WTC11 (cell line): ENCODE data around the gene OTULIN. TPM values are rescaled to one million over a fixed set of nuclear protein-coding genes. Genes with fewer than 3 reads are reported as not detected.

ENCODE experiments used
- ATAC-seq: fragments of 200-7000 bp; cut with Tn5 transposase; 2 replicates; pipeline ENCODE4 v1.10.0; 2021; ENCODE audit warnings: mild to moderate bottlenecking, moderate library complexity
- CTCF ChIA-PET: fragments of 300-600 bp; sonication (Branson Sonifier 250); formaldehyde crosslinking; loops from one replicate; lab custom pipeline; 2021; ENCODE audit warnings: antibody characterized with exemption; lab: Charles Lee
- POLR2A ChIA-PET: fragments of 350-600 bp; sonication (Branson Sonifier 250); formaldehyde crosslinking; loops from one replicate; lab custom pipeline; 2021; ENCODE audit warnings: antibody characterized with exemption; lab: Charles Lee
- DNase-seq: peaks from one replicate; pipeline ENCODE4 v3.0.0; 2021; ENCODE audit warnings: low spot score
- H3K27ac Mint-ChIP-seq: 2 replicates; pipeline ENCODE4 v1.8.0; 2021; ENCODE audit warnings: mixed read lengths
- H3K27me3 Mint-ChIP-seq: 2 replicates; pipeline ENCODE4 v1.8.0; 2021; ENCODE audit warnings: low read depth, mild to moderate bottlenecking, moderate library complexity, mixed read lengths
- H3K36me3 Mint-ChIP-seq: 2 replicates; pipeline ENCODE4 v1.8.0; 2021; ENCODE audit warnings: mixed read lengths
- H3K4me1 Mint-ChIP-seq: 2 replicates; pipeline ENCODE4 v1.8.0; 2022; ENCODE audit warnings: mixed read lengths
- H3K4me3 Mint-ChIP-seq: 2 replicates; pipeline ENCODE4 v1.8.0; 2021; ENCODE audit warnings: mild to moderate bottlenecking, moderate library complexity, mixed read lengths
- H3K9me3 Mint-ChIP-seq: 2 replicates; pipeline ENCODE4 v1.8.0; 2021; ENCODE audit warnings: mixed read lengths
- ATF3 ChIP-seq: sonication (generic); formaldehyde crosslinking; conservative IDR thresholded peaks from 2 replicates; pipeline ENCODE4 v1.8.1; 2022; ENCODE audit warnings: mild to moderate bottlenecking, missing genetic modification reagents
- CREB1 ChIP-seq: sonication (generic); formaldehyde crosslinking; IDR thresholded peaks from 2 replicates; pipeline ENCODE4 v1.8.0; 2023; ENCODE audit warnings: mild to moderate bottlenecking, missing genetic modification reagents
- CREM ChIP-seq: sonication (generic); formaldehyde crosslinking; IDR thresholded peaks from 2 replicates; pipeline ENCODE4 v1.8.1; 2022; ENCODE audit warnings: mild to moderate bottlenecking, missing genetic modification reagents, moderate library complexity
- E2F5 ChIP-seq: sonication (generic); formaldehyde crosslinking; IDR thresholded peaks from 2 replicates; pipeline ENCODE4 v1.8.1; 2022; ENCODE audit warnings: mild to moderate bottlenecking, moderate library complexity, missing genetic modification reagents
- ERG ChIP-seq: fragments of 250-450 bp; sonication (Bioruptor Pico); IDR thresholded peaks from 2 replicates; pipeline ENCODE4 v1.8.0; 2021; ENCODE audit warnings: mild to moderate bottlenecking
- FOXK1 ChIP-seq: sonication (generic); formaldehyde crosslinking; IDR thresholded peaks from 2 replicates; pipeline ENCODE4 v1.8.0; 2022; ENCODE audit warnings: mild to moderate bottlenecking, moderate library complexity, missing genetic modification reagents
- FOXP4 ChIP-seq: sonication (generic); formaldehyde crosslinking; IDR thresholded peaks from 2 replicates; pipeline ENCODE4 v1.8.0; 2022; ENCODE audit warnings: mild to moderate bottlenecking, missing genetic modification reagents
- GABPB1 ChIP-seq: sonication (generic); formaldehyde crosslinking; IDR thresholded peaks from 2 replicates; pipeline ENCODE4 v1.8.1; 2023; ENCODE audit warnings: mild to moderate bottlenecking, missing genetic modification reagents
- IRF2 ChIP-seq: sonication (generic); formaldehyde crosslinking; IDR thresholded peaks from 2 replicates; pipeline ENCODE4 v1.8.0; 2022; ENCODE audit warnings: low read depth, missing genetic modification reagents, borderline replicate concordance
- MAX ChIP-seq: sonication (generic); formaldehyde crosslinking; IDR thresholded peaks from 2 replicates; pipeline ENCODE4 v1.8.0; 2022; ENCODE audit warnings: mild to moderate bottlenecking, missing genetic modification reagents
- MLX ChIP-seq: sonication (generic); formaldehyde crosslinking; IDR thresholded peaks from 2 replicates; pipeline ENCODE4 v1.8.1; 2023; ENCODE audit warnings: mild to moderate bottlenecking, missing genetic modification reagents, moderate library complexity
- SMAD3 ChIP-seq: sonication (generic); formaldehyde crosslinking; IDR thresholded peaks from 2 replicates; pipeline ENCODE4 v1.8.0; 2022; ENCODE audit warnings: missing genetic modification reagents, mild to moderate bottlenecking, borderline replicate concordance
- SOX15 ChIP-seq: fragments of 250-450 bp; sonication (Bioruptor Pico); IDR thresholded peaks from 2 replicates; pipeline ENCODE4 v1.9.0; 2021; ENCODE audit warnings: mild to moderate bottlenecking
- ZBTB21 ChIP-seq: sonication (generic); formaldehyde crosslinking; IDR thresholded peaks from 2 replicates; pipeline ENCODE4 v1.8.1; 2023; ENCODE audit warnings: mild to moderate bottlenecking, missing genetic modification reagents, borderline replicate concordance
- ZNF232 ChIP-seq: sonication (generic); formaldehyde crosslinking; IDR thresholded peaks from 2 replicates; pipeline ENCODE4 v1.8.0; 2022; ENCODE audit warnings: mild to moderate bottlenecking, missing genetic modification reagents
- ZNF263 ChIP-seq: sonication (generic); formaldehyde crosslinking; IDR thresholded peaks from 2 replicates; pipeline ENCODE4 v1.8.1; 2022; ENCODE audit warnings: low read depth, mild to moderate bottlenecking, moderate library complexity, missing genetic modification reagents
- ZNF317 ChIP-seq: sonication (generic); formaldehyde crosslinking; IDR thresholded peaks from 2 replicates; pipeline ENCODE4 v1.8.1; 2023; ENCODE audit warnings: low read depth, mild to moderate bottlenecking, moderate library complexity, missing genetic modification reagents, borderline replicate concordance
- total RNA-seq: library from RNA; stranded (reverse); gene quantifications from 3 replicates; pipeline ENCODE4 v1.2.3, GENCODE V29; 2021

The OTULIN gene
- total RNA-seq, 1 experiment from 2014 or later, result 25.0 TPM

GRCh38 chr5:14671414-14671813, 6.9 kb downstream of the OTULIN start:
- Mint-ChIP-seq H3K4me1 (peaks cover 54% of the 10 kb centered on the region), H3K9me3 (no peaks in the 10 kb centered on the region), H3K27me3 (peaks cover 1% of the 10 kb centered on the region; the same call in 1 of the 2 replicates), H3K27ac (no peak overlapping the region), H3K36me3 (no peaks in the 10 kb centered on the region), H3K4me3 (no peak overlapping the region)
- ChIA-PET POLR2A (no interaction called here), CTCF (no interaction called here)
- TF ChIP-seq CREB1 (CRISPR knock-in tag) (no peak), ZNF317 (CRISPR knock-in tag) (no peak), IRF2 (CRISPR knock-in tag) (no peak), E2F5 (CRISPR knock-in tag) (no peak), SMAD3 (no peak), FOXP4 (CRISPR knock-in tag) (no peak), MAX (CRISPR knock-in tag) (no peak), ZNF232 (CRISPR knock-in tag) (no peak), ERG (no peak), ATF3 (CRISPR knock-in tag) (no peak), MLX (CRISPR knock-in tag) (no peak)
- no peak for DNase-seq
- no peak for ATAC-seq

- POLR2A ChIA-PET, result no interaction called here
- H3K4me3 Mint-ChIP-seq, result no peak overlapping the region
- CTCF ChIA-PET, result interaction anchor here (1.3 kb wide), 1 partner anchor 167 kb away, joined by 3 read pairs; no protein-coding TSS in a partner anchor
- H3K9me3 Mint-ChIP-seq, result no peaks in the 10 kb centered on the region
- DNase-seq, result no peak
- no peak overlapping the region for H3K27ac Mint-ChIP-seq
- no peaks in the 10 kb centered on the region for H3K27me3 Mint-ChIP-seq
- no peak for TF ChIP-seq SOX15 (CRISPR knock-in tag)
- TF ChIP-seq GABPB1 (CRISPR knock-in tag), result no peak
- no peak for TF ChIP-seq CREM (CRISPR knock-in tag)
- TF ChIP-seq FOXK1 (CRISPR knock-in tag), result no peak
- no peak for TF ChIP-seq ZBTB21 (CRISPR knock-in tag)
- no peak for TF ChIP-seq ZNF263 (CRISPR knock-in tag)
- no peaks in the 10 kb centered on the region for H3K36me3 Mint-ChIP-seq
- no peak for ATAC-seq
- H3K4me1 Mint-ChIP-seq, result peaks cover 52% of the 10 kb centered on the region
Measured at GRCh38 chr5:14672082-14672481, 7.6 kb downstream of the OTULIN start.
